EL (cell line): ENCODE data around the gene HARBI1.
A peak's percentile ranks its signal among the peaks of the same experiment; 100 is the strongest.

Source experiments
- DNase-seq: peaks from one replicate; pipeline ENCODE4 v3.0.0-alpha.2; 2016

Gene HARBI1, protein sequence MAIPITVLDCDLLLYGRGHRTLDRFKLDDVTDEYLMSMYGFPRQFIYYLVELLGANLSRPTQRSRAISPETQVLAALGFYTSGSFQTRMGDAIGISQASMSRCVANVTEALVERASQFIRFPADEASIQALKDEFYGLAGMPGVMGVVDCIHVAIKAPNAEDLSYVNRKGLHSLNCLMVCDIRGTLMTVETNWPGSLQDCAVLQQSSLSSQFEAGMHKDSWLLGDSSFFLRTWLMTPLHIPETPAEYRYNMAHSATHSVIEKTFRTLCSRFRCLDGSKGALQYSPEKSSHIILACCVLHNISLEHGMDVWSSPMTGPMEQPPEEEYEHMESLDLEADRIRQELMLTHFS

DNA sequence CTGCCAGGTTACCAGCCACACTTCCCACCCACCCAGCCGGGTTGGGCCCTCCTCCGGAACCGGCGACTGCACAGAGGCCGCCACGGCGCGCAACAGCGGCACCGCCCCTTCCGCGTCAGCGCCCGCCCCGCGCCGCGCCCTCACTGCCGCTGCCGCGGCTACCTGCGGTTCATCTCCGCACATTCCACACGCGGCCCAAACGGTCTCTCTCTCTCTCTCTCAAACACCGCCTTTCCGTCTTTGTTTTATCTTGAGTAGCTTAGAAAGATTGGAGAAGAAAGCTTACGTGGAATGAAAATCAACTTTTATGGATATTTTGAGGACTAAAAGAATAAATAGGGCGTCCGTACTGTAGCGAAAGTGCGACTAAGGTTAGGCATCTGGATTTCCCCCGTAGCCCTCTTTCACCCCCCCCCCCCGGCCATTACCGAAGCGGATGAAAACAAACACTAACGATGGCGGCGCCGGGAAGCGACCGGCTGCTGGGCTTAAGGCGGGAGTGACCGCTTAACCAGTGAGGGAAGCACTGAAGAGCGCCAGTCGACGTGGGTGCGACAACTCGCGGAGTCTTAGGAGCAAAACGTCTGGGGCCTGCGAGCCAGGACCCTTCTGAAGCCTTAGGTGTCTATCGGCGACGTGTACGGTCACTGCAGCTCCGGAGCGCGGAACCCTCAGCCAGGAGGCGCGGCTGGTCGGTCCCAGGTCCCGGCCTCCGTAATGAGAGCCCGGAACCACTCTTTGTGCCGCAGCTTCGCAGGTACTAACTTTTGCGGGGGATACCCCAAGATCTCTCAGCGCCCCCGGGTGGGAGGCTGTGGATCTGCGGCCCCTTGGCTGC, at the start of gene HARBI1, which contains the start of gene ATG13:
Gene HARBI1 (minus strand): TSS at position 94 of the 838 bp plus-strand sequence. CDS start 990 bp downstream, outside the sequence.
Gene ATG13 (plus strand): TSS at position 420 of the 838 bp plus-strand sequence. CDS start 26,739 bp downstream, outside the sequence.
- DNase-seq: peak; percentile 87

DNA sequence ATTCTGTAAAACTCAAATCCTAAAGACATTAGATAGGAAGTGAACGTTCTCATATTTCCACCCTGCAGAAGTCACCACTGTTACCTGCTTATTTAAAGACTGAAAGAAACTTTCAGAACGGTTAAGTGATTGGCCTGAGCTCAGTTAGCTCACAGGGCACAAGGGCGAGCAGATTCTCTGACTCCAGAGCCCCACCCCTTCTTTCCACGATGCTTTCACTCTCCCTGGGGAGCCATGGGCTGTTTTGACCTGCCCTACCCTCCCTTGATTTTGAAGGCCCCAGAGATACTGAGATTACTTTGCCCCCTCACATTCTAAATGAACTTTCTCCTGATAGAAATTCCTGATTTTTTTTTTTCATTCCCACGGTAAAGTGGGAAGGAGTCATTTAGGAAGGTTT, 49.5 kb upstream of the HARBI1 start:
- no peak for DNase-seq

DNA sequence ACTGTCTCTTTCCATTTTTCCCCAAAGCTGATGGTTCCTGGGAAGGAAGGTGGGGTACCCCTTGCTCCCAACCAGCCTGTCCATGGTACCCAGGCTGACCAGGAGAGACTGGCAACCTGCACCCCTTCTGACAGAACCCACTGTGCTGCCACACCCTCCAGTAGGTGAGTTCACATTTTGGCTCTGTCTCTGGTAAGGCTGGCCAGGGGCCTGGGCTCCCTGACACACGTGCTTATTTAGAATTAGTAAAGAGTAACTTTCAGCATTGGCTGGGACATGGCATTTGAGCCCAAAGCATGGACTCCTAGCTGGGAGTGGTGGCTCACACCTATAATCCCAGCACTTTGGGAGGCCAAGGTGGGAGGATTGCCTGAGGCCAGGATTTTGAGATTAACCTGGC, 48.3 kb upstream of the HARBI1 start:
- no peak for DNase-seq

DNA sequence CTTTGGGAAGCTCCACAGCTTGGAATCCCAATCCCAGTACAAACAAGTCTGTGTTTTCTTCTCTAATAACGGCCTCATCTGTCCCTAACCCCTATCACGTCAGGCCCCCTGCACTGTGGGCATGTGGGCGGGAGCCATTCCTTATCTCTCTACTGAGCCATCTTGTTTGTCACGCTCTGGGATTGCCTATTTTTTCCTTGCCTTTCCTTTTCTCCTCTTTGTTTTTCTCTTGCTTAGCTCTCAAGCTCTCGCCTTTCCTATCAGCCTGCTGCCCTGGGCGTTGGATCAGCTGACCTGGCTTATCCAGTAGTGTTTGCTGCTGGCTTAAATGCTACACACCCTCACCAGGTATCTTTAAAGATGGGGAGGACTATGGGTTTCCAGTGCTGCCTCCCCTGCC, 47.6 kb upstream of the HARBI1 start:
- DNase-seq: no peak

DNA sequence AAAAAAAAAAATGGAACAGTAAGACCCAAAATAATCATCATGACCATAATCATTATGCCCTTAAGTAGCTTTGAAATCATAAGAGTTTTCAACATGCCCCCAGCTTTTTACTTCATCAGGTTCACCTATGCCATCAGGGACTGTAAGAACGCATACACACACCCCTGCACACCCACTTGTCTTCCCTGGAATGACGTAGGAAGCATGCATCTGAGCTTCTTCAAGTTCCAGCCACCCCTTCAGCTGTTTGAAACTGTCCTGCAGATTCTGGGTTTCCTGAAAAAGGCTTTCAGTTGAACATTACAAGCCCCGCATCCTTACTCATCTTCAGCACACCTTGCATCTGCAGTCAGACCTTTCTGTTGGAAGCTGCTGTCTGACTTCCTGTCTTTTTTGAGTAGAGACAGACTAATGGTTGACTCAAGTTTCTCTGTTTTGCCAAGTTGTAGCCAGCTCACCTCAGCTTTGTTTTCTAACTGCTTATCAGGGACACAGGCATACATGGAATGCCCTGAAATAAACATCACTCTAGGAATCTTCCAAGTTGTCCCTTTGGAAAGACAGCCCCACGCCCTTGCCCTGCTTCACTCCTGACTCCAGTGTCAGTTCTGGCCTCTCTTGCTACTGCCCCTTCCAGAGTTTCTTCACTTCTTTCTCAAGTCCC, 46.4 kb upstream of the HARBI1 start:
- DNase-seq: no peak

DNA sequence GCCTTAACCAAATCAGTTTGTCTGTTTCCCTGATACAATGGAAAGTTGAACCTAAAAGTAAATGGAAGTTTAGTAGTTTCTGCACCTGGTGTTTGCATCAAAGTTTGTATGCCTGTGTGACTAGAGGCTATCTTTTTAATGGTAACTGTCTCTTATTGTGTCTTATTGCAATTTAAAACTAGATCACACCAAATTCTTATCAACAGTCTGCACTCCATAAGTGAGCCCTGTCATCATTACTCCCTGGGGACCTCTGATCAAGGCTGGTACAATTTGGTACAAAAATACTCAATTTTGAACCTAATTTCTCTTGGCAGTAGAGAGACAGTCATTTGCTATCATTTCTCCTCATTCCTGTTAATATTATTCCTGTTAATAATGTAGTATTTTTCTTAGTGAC, 45.3 kb upstream of the HARBI1 start:
- no peak for DNase-seq

DNA sequence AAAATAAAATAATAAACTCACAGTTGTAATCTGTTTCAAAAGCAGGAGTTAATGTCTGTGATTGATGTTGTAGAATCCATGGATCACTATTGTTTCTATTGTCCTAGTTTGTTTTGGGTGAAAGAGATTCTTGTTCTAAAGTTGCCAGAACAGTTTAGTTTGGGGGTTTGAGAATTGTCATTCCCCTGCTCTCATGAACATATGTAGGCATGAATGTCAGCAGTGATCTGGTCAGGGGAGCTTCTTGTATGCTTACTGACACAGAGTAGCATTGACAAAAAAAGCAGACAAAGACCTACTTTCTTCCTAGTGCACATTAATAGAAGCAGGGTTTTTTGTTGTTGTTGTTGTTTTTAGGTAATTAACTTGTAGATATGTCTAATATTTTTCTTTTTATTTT, 44.8 kb upstream of the HARBI1 start:
- DNase-seq: no peak

DNA sequence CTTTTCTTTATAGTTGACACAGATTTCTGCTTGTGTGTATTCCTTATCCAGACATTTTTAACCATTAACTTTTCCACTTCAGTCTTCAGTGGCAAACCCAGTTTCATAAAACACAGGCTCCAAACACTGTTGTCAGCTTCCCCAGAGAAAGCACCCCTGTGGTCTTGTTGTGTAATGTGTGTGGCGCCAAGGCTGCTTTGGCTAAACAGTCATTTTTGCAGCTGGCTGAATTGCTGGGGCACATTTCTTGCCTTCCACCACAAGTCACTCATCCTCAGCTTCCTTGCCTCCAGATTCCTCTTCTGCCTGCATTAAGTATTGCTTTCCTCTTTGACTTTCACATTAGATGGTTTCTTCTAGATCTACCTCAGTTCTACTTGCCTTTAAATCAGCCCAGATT, 42.9 kb upstream of the HARBI1 start:
- peak; percentile 27 for DNase-seq

DNA sequence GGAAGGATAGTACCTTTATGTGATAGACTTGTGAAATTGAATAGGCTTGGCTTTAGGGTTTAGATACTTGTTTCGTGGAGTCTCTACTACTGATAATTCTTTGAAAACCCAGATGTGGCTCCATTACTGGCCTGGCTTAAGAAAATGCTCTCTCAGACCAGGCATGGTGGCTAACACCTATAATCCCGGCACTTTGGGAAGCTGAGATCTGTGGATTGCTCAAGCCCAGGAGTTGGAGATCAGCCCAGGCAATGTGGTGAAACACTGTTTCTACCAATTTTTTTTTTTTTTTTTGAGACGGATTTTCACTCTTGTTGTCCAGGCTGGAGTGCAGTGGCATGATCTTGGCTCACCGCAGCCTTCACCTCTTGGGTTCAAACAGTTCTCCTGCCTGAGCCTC, 41.2 kb upstream of the HARBI1 start:
- peak; percentile 34 for DNase-seq

DNA sequence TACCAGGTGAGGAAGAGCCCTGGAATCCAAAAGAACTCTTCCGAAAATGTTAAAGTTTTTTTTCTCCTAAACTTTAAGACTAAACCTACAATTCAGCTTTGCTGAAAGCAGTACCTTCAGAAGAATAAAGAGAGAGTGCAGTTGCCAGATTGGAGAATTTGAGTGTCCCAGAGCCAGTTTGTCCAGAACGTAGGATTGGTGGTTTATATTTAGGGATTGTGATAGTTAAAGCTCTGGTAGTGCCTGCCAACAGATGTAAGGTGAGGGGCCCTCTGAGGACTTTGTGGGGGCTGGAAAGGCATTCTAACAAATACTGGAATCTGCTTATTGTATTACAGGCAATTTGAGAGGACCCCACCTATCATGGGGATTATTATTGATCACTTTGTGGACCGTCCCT, 40.2 kb upstream of the HARBI1 start:
- no peak for DNase-seq

DNA sequence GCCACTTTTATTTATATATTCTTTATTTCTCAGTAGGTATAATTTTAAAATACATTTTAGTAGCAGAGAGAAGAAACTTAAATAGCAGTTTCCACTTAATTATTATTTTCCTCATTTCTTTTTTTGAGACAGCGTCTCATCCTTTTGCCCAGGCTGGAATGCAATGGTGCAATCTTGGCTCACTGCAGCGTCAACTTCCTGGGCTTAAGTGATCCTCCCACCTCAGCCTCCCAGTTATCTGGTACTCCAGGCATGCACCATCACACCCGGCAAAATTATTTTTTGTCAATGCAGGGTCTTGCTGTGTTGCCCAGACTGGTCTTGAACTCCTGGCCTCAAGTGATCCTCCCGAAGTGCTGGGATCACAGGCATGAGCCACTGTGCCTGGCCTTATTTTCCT, 38.6 kb upstream of the HARBI1 start:
- DNase-seq: no peak

DNA sequence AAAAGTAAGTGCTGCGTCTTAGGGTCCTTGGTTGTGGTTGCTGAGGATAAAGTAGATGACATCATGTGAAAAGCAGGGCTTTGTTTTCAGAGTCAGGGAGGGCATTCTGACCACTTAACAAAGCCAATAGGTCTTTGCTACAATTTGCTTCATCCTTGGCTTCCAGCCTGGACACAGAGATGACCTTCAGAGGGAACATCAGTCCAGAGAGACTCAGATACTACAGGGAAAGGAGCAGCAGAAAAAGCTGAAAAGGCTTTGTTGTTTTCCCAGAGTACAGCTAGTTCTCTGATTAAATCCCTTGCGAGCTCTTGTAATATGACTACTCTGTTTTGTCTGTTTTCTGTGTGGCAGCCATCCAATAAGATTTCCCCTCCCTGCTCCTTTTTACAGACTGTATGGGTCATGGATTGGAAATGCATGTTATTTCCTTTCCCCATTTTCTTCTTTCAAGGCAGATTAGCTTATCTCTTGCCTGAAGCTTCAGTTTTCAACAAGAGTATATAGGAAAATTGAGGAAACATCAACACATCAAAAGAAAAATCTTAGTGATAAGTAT, 32.2 kb upstream of the HARBI1 start:
- peak; percentile 95 for DNase-seq

DNA sequence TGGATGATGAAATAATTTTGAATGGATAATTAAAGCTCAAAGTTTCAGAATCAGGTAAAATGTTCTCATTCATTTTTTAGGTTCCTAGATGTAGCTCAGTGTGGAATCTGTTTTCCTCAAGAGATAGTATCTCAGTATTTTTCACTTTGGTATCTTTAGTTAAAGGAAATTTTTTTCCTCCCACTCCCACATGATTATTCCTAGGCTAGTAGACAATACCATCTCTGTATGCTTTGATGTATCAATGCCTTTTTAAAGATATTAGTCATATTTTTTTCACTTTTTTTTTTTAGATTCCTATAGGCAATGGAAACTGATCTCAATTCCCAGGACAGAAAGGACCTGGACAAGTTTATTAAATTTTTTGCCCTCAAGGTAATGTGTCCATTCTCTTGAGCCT, 27.0 kb upstream of the HARBI1 start:
- no peak for DNase-seq

DNA sequence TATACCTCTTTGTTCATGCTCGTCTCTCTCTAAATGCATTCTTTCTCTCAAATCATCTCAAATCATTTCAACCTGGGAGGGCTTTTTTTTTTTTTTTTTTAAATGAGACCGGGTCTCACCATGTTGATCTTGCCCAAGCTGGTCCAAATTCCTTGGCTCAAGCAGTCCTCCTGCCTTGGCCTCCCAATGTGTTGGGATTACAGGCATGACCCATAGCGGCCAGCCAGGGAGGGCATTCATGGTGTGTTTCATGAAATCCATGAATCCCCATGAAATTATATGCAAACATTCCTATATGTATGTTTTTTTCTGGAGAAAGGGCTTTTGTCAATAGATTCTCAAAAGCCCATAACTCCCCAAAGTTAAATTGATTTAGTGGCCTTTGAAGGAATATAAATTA, 26.5 kb upstream of the HARBI1 start:
- DNase-seq: no peak

DNA sequence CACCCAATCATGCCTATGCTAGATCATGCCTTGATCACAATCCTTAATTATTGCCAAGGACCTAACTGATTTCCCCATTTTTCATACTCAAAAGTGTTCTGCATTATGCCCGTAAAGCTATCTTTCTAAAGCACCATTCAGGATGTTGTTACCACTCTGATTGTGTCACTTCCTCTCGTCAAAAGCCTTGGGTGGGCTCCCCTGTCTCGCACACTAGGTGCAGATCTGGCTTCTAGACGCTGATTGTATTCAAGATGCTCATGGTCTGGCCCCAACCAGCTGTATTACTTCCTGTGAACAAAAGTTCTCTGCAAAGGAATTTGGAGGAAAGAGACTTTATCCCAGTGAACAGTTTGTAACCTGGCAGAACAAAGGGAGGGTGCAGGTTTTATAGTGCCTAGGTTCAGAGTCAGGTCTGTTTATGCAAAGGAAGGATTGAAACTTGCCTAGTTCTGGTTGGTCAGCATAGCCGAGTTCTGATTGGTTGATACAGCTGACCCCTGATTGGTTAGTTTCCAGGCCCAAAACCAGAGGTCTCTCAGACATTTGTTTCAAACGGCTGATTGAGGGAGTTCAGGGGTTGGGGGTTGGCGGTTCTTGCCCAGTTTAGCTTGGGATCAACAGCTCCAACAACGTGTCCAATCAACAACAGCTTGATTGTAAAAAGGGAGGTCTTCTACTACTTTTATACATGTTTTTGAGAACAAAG, 25.8 kb upstream of the HARBI1 start:
- DNase-seq: no peak

DNA sequence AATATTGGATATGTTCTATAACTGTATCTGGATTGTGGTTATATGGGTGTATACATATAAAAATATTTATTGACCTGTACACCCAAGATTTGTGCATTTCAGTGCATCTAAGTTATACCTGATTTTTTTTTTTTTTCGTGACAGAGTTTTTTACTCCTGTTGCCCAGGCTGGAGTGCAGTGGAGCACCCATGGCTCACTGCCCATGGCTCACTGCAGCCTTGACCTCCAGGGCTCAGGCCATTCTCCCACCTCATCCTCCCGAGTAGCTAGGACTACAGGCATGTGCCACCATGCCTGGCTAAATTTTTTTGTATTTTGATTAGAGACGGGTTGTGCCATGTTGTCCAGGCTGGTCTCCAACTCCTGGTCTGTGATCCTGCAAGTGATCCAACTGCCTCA, 24.6 kb upstream of the HARBI1 start:
- DNase-seq: no peak

DNA sequence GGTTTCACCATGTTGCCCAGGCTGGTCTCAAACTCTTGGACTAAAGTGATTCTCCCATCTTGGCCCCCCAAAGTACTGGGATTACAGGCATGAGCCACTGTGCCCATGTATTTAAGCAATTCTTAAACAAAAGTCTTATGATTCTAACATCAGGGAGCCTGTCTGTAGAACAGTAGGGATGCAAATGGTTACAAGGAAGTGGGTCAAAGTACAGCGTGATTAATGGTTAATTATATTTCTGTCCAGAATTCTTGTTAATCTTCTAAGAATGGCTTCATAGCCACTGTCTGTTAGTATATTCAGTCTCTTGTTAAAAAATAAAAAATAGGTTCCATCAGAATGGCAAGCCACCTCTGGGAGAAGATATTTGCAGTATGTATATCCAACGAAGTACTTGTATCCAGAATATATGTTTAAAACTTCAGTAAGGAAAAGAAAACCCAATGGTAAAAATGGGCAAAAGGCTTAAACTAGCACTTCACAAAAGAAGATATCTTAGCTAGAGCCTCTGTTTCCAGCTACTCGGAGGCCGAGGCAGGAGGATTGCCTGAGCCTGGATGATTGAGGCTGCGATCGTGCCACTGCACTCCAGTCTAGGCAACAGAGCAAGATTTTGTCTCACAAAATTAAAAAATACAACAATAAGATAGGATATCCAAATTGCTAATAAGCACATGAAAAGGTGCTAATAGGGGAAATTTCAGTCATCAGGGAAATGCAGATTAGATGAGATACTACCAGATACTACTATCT, 23.2 kb upstream of the HARBI1 start:
- DNase-seq: no peak

DNA sequence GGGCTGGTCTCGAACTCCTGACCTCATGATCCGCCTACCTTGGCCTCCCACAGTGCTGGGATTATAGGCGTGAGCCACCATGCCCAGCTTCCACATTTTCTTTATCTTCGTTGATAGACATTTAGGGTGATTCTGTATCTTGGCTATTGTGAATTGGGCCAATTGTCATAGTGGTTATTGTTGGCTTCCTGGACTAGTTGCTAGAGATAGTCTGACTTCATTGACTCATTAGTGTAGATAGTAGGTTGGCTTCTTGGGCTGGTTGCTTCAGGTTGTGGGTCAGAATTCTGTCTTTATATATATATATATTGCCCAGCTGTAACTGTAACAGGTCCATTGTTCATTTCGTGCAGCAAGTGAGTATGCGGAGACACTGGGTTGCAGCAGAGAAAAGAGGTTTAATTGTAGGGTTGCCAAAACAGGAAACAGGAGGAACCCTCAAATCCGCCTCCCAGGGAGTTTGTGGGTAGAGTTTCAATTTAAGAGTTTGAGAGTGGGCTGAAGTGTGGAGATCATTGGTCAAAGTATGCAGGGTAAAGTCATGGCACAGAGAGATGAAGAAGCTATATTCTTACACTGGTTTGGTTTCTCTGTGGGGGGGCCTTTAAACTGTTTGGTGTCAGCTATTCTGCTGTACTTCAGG, 22.3 kb upstream of the HARBI1 start:
- no peak for DNase-seq

DNA sequence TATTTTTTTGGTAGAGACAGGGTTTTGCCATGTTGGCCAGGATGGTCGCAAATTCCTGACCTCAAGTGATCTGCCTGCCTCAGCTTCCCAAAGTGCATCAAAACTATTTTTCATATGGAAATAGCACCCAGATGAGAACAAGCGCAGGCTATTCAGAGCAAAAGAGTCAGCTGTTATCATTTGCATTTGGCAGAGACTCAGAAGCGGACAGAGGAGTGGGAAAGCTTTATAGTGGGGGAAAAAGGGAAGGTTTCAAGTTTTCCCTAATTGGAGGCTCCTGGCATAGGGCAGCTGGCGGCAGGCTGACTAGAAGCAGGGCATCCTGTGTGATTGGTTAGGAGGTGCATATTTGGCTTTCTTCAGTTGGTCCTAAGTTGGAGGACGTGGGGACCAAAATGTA, 20.5 kb upstream of the HARBI1 start:
- no peak for DNase-seq

DNA sequence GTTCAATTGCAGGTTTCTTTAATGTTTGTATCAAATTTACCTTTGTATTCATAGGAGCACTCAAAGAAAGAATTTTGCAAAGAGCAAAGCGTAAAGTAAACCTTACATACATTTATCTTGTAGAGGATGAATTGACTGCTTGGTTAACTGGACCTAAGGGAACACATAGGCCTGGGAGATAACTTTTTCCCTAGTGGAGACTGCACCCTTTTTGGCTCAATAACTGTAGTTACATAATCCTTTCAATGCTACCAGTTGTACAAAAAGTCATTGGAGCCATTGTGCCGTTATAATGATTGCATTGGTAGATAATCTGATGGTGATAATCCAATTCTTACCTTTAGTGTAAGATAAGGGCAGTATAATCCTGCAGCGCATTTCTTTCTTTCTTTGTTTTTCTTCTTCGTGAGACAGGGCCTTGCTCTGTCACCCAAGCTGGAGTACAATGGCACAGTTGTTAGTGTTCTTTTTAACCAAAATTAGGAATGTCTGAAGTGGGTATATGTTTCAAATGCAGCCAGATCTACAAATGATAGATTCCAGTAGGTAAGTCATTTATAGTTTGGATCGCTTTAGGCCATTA, 18.6 kb upstream of the HARBI1 start:
- DNase-seq: no peak
